Measurements from ENCODE around the gene GDF2.

The GDF2 gene

DNA sequence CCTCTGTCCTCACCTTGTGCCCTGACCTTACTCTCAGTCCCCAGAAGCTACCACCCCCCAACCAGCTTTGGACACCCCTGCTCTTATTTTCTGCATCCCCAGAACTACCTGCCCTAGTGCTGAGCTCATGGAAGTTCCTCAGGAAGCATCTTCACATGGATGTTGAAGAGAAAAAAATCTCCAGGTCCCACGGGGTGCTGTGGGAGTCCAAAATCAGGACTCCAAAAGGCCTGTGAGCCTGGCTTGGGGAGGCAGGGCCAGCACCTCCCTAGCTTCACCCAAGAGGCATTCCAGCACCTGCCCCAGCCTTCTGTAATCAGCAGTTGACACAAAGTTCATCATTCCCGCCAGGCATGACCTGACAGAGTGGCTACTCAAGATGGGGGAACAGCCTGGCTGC lies 43.0 kb upstream of the GDF2 start:
- TF ChIP-seq, protein P1, sequence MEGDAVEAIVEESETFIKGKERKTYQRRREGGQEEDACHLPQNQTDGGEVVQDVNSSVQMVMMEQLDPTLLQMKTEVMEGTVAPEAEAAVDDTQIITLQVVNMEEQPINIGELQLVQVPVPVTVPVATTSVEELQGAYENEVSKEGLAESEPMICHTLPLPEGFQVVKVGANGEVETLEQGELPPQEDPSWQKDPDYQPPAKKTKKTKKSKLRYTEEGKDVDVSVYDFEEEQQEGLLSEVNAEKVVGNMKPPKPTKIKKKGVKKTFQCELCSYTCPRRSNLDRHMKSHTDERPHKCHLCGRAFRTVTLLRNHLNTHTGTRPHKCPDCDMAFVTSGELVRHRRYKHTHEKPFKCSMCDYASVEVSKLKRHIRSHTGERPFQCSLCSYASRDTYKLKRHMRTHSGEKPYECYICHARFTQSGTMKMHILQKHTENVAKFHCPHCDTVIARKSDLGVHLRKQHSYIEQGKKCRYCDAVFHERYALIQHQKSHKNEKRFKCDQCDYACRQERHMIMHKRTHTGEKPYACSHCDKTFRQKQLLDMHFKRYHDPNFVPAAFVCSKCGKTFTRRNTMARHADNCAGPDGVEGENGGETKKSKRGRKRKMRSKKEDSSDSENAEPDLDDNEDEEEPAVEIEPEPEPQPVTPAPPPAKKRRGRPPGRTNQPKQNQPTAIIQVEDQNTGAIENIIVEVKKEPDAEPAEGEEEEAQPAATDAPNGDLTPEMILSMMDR (conservative IDR thresholded peaks at IDR 0.05; ENCODE audit: control insufficient read depth, insufficient read depth, low read depth, low read length), result no peak
- H3K4me3 ChIP-seq (ENCODE audit: control insufficient read depth, low read depth, low read length), result no peak overlapping the region

DNA sequence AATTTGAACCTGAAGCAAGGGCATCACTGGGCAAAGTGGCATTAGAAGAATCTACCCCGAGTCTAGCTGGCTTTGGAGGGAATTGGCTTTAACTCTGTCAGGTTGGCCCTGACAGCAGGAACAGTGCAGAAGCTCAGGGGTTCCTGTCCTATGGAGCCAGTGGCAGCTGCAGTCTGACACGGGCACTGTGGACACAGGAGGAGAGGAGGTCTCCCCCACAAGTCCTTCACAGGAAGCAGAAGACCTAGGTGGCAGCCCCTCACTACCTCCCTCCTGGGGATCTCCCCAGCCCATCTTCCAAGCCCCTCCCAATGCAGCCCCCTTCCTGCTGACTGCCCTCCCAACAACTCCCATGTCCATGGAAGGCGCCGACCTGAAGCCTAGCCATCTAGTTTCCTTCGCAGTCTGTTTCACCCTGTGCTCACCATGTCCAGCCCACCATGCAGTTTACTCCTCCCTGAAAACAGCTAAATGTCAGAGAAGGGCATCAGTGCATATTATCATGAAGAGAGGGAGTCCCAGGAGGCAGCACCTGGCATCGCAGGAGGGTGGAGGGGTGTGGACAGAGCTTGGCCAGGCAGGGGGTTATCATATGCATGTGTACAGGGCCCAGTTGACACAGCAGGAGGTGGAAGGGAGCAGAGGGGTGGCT lies 40.1 kb upstream of the GDF2 start:
- no peak overlapping the region for H3K4me3 ChIP-seq (ENCODE audit: control insufficient read depth, low read depth, low read length)
- TF ChIP-seq, protein P1 (conservative IDR thresholded peaks at IDR 0.05; ENCODE audit: control insufficient read depth, insufficient read depth, low read depth, low read length), result no peak
- DNase-seq (ENCODE audit: low read depth), result no peak

More for the DNA sequence above, 43.0 kb upstream of the GDF2 start:
- no peak for DNase-seq (ENCODE audit: low read depth)

DNA sequence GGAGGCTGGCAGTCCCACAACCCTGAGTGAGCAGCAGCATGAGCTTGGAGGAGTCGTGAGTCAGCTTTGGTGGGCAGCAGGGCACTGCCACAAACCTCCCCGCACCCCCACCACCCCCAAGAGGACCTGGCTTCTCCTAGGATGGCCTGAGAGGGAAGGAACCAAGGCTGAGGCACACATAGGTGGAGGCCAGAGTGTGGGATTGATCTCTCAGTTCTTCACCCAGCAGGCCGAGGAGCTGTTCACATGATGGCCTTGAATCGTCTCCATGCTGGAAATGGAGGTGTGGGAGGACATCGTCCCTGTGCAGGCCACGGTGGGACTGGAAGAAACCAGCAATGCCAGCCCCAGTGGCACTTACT lies 39.6 kb upstream of the GDF2 start:
- H3K4me3 ChIP-seq (ENCODE audit: control insufficient read depth, low read depth, low read length), result no peak overlapping the region
- DNase-seq (ENCODE audit: low read depth), result no peak
- TF ChIP-seq, protein P1 (conservative IDR thresholded peaks at IDR 0.05; ENCODE audit: control insufficient read depth, insufficient read depth, low read depth, low read length), result no peak

GRCh38 chr10:47283101-47283630 lies 39.1 kb upstream of the GDF2 start:
- TF ChIP-seq, protein P1 (conservative IDR thresholded peaks at IDR 0.05; ENCODE audit: control insufficient read depth, insufficient read depth, low read depth, low read length), result no peak
- no peak overlapping the region for H3K4me3 ChIP-seq (ENCODE audit: control insufficient read depth, low read depth, low read length)
- DNase-seq (ENCODE audit: low read depth), result no peak

DNA sequence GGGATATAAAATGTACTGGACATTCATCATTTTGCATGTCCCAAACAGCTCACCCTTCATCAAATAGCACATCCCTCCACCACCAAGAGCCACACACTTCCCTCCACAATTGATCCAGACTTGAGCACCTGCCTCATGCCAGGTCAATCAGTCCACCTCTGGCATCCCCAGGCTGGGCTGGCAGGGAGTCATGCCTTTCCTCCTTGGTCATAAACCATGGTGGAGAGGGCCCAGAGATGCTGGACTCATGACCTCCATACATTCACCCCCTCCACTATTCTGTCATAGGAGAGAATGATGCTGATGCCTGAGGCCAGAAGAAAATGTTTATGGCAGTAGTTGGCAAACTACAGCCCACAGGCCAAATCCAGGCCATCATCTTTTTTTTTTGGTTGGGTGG lies 38.4 kb upstream of the GDF2 start:
- DNase-seq (ENCODE audit: low read depth), result no peak
- TF ChIP-seq, protein P1 (conservative IDR thresholded peaks at IDR 0.05; ENCODE audit: control insufficient read depth, insufficient read depth, low read depth, low read length), result no peak
- H3K4me3 ChIP-seq (ENCODE audit: control insufficient read depth, low read depth, low read length), result no peak overlapping the region

DNA sequence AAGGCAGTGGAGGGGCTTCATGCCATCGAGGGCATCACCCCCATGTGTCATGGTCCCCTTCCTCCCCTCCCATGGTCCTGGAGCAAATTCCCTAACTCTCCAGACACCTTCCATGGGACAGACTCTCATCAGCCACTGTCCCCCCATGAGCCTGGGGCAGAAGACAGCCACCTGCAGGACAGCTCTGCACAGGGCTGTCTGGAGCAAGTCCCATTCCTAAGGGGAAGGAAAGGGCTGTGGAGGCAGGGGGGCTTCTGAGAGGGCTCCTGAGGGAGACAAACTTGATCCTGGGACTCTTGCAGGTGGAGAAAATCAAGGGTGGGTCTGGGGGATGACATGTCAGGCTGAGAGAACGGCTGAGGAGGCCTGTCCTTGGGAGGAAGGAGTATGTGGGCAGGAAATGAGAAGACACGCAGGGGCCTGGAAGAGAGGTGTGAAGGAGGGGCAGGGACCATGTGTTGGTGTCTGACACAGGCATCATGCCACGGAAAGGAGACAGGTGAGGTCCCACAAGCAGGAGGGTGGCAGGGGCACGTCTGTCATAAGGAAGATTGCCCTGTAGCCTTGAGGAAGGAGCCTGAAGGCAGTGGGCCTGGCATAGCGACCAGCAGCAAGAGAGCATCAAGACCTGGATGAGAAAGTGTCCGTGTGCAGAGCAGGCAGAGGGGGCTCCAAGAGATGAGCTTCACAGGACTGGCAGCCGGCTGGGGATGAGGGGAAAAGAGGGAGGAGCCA lies 36.7 kb upstream of the GDF2 start:
- no peak for DNase-seq (ENCODE audit: low read depth)
- H3K4me3 ChIP-seq (ENCODE audit: control insufficient read depth, low read depth, low read length), result no peak overlapping the region
- TF ChIP-seq, protein P1 (conservative IDR thresholded peaks at IDR 0.05; ENCODE audit: control insufficient read depth, insufficient read depth, low read depth, low read length), result no peak

Data from fibroblast of mammary gland (primary cell).